GM12891 (cell line): ENCODE results near the gene ANKRD62.
"Not testable (repeated sequence)": the region's sequence is repeated elsewhere in the genome, so short reads cannot be mapped to it uniquely, and the experiment has no call there.

ENCODE experiments used
- DNase-seq: peaks from one replicate; pipeline ENCODE4 v3.0.0; 2011; ENCODE audit warnings: low spot score; ENCODE audit not compliant: insufficient read length
- FAIRE-seq: peaks from 2 replicates; lab custom pipeline; 2011; peaks lifted over from hg19 to GRCh38; lab: Jason Lieb, UNC
- PAX5 ChIP-seq: IDR thresholded peaks from 2 replicates; pipeline ENCODE4 v1.6.1; 2011; ENCODE audit warnings: low read length, moderate library complexity, mild to moderate bottlenecking; ENCODE audit not compliant: insufficient read depth, severe bottlenecking
- POLR2A ChIP-seq: IDR thresholded peaks from 2 replicates; pipeline ENCODE4 v1.6.1; 2011; ENCODE audit warnings: low read depth, low read length, control low read depth
- POLR2AphosphoS5 ChIP-seq: IDR thresholded peaks from 2 replicates; pipeline ENCODE4 v1.6.1; 2011; ENCODE audit warnings: low read depth, low read length, control low read depth
- POU2F2 ChIP-seq: IDR thresholded peaks from 2 replicates; pipeline ENCODE4 v1.6.1; 2011; ENCODE audit warnings: low read depth, mild to moderate bottlenecking, control low read depth, low read length, moderate library complexity
- SPI1 ChIP-seq: IDR thresholded peaks from 2 replicates; pipeline ENCODE4 v1.6.1; 2011; ENCODE audit warnings: low read depth, low read length, control low read depth
- TAF1 ChIP-seq: IDR thresholded peaks from 2 replicates; pipeline ENCODE4 v1.6.1; 2011; ENCODE audit warnings: low read depth, low read length, control low read depth

Gene ANKRD62

DNA sequence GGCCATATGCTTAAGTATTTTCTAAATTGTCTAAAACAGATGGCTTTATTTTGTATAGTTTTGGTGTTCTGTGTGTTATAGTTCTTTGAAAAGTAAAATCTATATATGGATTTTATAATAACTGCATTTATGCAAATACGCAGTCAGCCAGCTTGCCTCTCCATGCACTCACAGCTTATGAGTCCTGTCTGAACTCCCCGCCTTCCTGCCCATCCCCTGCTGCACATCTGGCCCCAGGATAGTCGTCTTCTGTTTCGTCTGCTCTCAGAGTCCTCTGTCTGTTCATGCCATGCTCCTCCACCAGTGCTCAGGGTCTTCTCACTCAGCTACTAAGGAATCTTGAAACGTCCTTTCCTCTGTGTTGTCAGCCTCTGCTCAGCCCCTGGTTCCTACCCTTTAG is 28.2 kb upstream of the ANKRD62 start:
- FAIRE-seq (no peak), DNase-seq (no peak)
- no peak for TF ChIP-seq POLR2A
- no peak for TF ChIP-seq PAX5
- no peak for TF ChIP-seq SPI1
- TF ChIP-seq POLR2AphosphoS5 = no peak
- no peak for TF ChIP-seq TAF1
- TF ChIP-seq POU2F2 = no peak

DNA sequence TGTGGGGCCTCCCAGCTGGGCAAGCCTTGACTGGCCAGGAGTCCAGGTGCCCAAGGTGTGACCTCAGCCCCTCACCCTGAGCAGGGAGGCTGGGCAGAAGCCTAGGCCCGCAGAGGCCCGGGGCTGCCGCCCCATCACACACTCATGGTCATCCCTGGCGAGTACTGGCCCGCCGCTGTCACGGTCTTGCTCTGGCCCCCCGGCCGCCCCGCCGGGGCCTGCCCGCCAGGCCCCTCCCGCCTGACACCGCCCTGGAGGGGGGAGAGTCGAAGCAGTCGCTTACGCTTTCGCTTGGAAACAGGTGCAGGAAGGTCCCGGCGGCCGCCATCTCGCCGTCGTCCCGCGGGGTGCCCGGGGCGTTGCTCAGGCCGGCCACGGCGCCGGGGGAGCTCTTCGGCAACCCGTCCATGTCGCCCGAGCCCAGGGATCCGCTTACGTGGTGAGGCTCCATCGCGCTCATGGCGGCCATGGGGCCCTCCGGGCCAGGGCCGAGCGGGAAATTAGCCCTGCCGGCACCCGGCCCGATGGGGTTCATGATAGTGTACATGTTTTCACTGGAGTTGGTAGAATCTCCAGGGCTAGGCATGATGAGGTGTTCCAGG is 26.6 kb upstream of the ANKRD62 start:
- TF ChIP-seq SPI1 = no peak
- no peak for TF ChIP-seq TAF1
- no peak for TF ChIP-seq POLR2AphosphoS5
- no peak for TF ChIP-seq POU2F2
- TF ChIP-seq PAX5 = no peak
- no peak for DNase-seq
- FAIRE-seq = no peak

DNA sequence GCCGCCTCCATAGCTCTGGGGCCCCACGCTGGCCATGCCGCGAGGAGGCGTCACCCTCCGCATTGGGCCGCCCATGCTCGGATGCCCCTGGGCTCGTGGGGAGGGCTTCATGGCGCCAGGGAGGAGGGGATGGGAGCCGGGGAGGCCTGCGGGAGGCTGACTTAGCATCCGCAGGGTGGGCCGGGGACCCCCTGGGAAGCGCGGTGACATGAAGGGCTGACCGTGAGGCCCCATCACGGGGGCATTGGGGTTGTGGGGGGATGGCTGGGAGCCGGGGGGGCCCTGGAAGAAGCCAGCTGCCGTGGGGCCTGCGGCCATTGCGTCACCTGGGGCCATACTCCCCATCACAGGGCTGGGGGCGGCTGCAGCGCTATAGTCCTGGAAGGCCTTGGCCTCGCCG is 26.0 kb upstream of the ANKRD62 start:
- DNase-seq (no peak), FAIRE-seq (no peak)
- TF ChIP-seq POLR2A (no peak), POU2F2 (no peak), TAF1 (no peak), POLR2AphosphoS5 (no peak), SPI1 (no peak), PAX5 (no peak)

DNA sequence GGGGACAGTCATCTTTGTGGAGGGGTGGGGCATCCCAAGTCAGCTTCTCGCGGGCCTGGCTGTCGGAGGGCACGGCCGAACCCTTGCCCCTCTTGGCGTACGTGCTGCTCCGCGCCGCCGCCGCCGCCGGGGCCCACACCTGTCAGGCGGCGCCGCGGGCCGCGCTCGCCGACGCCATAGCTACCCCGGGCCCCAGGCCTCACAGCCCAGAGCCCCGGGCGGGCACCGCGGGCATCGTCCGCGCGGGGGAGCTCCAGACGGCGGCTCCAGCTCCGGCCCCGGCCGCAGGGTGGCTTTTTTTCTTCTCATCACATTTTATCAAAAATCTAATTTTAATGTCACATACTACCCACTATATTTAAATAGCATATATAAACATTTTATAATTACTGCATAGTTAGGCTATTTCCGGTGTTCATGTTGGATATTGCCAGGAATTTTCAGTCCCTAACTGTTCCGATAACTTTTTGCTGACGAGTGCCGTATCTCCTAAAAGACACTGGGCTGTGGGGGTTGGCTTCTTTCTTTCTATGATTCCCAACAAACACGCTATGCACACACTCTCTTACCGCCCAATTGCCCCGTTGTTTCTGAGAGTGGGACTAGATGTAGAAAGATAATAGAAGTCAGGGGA is 25.2 kb upstream of the ANKRD62 start:
- not testable (repeated sequence) for DNase-seq, FAIRE-seq

DNA sequence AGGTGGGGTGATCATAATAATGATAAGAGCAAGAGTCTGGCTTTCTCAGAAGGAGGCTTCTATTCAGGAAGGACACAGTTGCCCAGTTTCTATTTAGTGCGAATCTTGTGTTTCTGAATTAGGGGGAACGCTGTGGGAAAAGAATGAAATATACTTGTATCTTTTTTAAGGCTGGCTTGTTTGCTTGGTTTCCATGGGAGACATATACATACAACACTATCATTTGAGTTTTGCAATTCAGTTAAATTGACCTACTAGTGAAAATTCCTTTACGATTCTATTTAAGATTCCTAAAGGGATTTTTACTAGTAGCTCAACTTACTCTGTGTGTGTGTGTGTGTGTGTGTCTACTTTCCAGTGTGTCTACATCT is 24.7 kb upstream of the ANKRD62 start:
- no peak for FAIRE-seq
- DNase-seq = no peak
- no peak for TF ChIP-seq TAF1
- TF ChIP-seq POLR2A = no peak

DNA sequence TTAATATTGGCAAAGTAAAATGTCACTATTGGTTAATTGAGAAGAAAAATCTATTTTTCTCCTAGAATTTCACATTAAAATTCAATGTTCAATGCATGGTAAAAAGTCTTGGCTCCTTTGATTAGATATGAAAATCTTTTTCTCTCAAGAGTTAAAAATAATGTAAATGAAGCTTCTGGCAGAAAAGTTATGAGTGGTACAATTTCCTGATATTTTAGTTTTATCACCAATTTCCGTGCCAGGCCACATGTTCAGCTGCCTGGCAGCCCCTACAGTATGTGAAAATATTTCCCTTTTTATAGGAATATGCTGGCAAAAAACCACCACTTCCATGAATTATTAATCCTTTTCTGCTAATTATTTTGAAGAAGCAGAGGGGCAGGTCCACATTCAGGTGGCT is 22.6 kb upstream of the ANKRD62 start:
- not testable (repeated sequence) for DNase-seq, FAIRE-seq

DNA sequence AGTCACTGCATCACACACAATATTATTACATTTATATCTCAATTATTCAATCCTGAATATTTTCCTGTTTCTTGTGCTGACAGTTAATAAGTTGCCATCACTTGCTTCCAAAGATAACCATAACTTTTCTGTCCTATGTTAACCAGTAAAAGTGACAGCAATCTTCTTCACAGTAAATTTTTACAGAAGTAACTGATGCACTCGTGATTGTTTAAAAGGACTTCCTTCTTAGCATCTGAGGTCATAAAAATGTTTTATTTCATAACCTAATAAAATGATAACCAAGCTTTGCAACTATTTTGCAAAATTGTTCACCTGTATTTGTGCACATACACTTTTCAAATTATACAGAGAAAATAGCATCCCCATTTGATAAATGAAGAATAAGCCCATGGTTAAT is 20.6 kb upstream of the ANKRD62 start:
- FAIRE-seq = no peak
- TF ChIP-seq PAX5 (no peak), TAF1 (no peak), SPI1 (no peak), POLR2A (no peak), POLR2AphosphoS5 (no peak), POU2F2 (no peak)
- DNase-seq = no peak

DNA sequence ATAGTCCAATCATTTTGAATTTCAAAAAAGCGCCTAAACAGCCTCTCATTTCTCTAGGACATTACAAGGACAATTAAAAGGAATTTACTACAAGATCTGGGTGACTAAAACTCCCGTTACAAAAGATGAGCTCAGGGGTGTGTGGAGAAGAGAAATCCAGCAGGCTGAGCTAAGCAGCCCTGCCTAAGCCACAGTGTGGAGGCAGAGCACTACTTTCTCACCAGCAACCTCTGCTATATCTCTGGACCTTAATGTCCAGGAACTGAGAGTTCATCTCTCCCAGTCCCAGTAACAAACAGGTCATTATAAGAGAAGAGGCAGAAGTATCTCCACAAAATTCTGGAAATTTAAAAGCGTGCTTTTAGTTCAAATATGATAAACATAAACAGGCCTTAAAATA is 18.9 kb upstream of the ANKRD62 start:
- DNase-seq (no peak), FAIRE-seq (no peak)
- no peak for TF ChIP-seq POLR2A
- TF ChIP-seq POLR2AphosphoS5 = no peak
- no peak for TF ChIP-seq TAF1
- TF ChIP-seq POU2F2 = no peak
- TF ChIP-seq SPI1 = no peak
- TF ChIP-seq PAX5 = no peak

DNA sequence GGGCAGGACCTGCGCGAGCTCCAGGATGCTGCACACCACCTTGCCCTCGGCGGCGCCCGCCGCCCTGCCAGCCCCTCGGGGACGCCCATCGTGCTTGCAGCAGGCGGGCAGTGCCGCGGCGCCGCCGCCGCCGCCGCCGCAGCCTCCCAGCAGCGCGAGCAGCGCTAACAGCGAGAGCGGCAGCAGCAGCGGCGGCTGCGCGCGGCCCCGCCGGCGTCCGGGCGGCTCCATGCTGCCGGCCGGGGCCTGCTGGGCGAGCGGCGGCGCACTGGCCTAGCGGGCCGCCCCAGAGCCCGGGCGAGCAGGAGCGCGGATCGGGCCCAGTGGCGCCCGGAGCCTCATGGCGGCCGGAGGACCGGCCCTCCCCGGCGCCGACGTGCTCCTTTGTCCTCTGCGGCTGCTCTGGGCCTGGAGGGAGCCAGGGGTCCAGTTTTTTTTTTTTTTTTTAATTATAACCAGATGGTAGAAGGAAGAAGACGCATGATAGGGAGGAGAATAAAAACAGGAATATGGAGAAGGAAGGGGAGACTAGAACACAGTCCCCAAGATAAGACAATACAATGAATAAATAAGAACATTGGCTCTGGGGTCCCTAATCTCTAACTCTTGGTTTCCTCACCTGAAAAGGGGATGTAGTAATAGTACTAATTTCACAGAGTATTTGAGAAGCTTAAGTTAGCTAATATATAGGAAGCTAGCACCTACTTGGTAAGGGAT is 17.1 kb upstream of the ANKRD62 start:
- TF ChIP-seq POLR2AphosphoS5 (no peak), POU2F2 (no peak), PAX5 (no peak), SPI1 (no peak), TAF1 (no peak), POLR2A (no peak)
- FAIRE-seq (no peak), DNase-seq (no peak)

DNA sequence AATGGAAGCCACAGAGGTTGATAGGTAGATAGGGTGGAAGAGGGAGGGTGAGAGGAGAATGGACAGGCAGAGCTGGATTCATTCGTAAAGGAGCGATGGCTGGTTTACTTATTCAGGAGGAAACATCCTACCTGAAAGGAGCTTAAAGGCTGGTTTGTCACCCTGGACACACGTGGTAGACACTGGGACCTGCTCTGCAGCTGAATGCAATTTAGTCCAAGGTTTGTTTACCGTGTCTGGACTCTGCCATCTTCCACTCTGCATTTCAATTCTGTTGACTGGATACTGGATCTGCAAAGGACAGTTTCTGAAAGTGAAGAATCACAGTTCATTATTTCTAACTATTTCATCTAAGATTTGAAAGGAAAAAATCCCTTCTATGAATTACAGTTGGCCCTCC is 15.6 kb upstream of the ANKRD62 start:
- not testable (repeated sequence) for DNase-seq, FAIRE-seq

DNA sequence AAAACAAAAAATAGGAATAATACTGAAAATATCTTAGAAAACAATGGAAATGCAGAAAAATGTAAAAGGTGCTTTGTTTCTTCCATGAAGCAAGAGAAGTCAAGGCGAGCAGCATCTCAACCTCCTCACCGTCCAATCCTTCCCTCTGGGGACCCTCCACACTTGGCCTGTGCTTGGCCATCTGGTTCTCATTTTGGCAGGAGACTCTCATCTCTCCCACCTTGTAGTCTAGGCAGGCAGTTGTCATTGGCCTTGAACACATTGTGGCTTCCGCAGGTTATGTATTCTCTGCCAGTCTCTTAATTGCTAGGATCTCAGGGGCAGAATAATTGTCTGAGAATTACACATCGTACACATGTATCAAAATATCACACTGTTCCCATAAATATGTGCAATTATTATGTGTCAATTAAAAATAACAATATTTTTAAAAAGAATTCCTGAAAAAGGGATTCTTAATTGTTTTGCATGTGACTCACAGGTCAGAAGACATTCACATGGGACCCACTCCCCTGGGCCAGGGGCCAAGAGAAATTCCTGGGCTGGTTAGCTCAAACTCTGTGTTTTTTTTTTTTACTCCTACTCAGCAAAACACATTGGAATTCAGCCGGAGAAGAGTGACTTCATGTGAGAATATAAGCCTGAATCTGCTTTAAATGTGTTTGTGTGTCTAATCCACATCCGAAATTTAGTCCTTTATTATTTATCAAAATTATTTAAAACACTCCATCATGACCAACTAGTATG is 14.0 kb upstream of the ANKRD62 start:
- TF ChIP-seq POU2F2 = no peak
- no peak for TF ChIP-seq POLR2AphosphoS5
- no peak for TF ChIP-seq SPI1
- no peak for FAIRE-seq
- no peak for DNase-seq
